Neural crest cell (in vitro differentiated cells): ENCODE data around the gene CTPS1. TPM values are rescaled to one million over a fixed set of nuclear protein-coding genes. Genes with fewer than 3 reads are reported as not detected.

Experiments used
- DNase-seq: peaks from one replicate; pipeline ENCODE4 v3.0.0; 2021; ENCODE audit warnings: low read depth, mixed read lengths, low spot score
- H3K27ac Mint-ChIP-seq: one replicate; pipeline ENCODE4 v1.8.0; 2021; ENCODE audit warnings: mild to moderate bottlenecking, mixed read lengths; ENCODE audit not compliant: unreplicated experiment
- H3K27me3 Mint-ChIP-seq: 2 replicates; pipeline ENCODE4 v1.8.0; 2021; ENCODE audit warnings: low read depth, mild to moderate bottlenecking, mixed read lengths
- H3K36me3 Mint-ChIP-seq: 2 replicates; pipeline ENCODE4 v1.8.0; 2021; ENCODE audit warnings: low read depth, mild to moderate bottlenecking, mixed read lengths
- H3K4me1 Mint-ChIP-seq: 2 replicates; pipeline ENCODE4 v1.8.0; 2021; ENCODE audit warnings: mixed read lengths
- H3K4me3 Mint-ChIP-seq: one replicate; pipeline ENCODE4 v1.8.0; 2021; ENCODE audit warnings: mild to moderate bottlenecking, mixed read lengths
- H3K9me3 Mint-ChIP-seq: 2 replicates; pipeline ENCODE4 v1.8.0; 2021; ENCODE audit warnings: mixed read lengths
- CTCF ChIP-seq: fragments of 200-600 bp; sonication (generic); conservative IDR thresholded peaks from 2 replicates; pipeline ENCODE4 v1.5.0; 2021; ENCODE audit warnings: antibody characterized with exemption, mild to moderate bottlenecking
- total RNA-seq: library from RNA; stranded (reverse); gene quantifications from 2 replicates; pipeline ENCODE4 v1.2.1, GENCODE V29; 2021

The CTPS1 gene
- total RNA-seq, 1 donor from 2014 or later, result 114 TPM

- Mint-ChIP-seq H3K4me3 (peak overlapping the region; percentile 68), H3K4me1 (peaks cover 32% of the 10 kb centered on the region), H3K27ac (peak overlapping the region; percentile 78)
Observed at GRCh38 chr1:41019353-41019745, 39.9 kb downstream of the CTPS1 start.

GRCh38 chr1:41020109-41020576 is 40.6 kb downstream of the CTPS1 start:
- TF ChIP-seq CTCF, result no peak
- no peak for DNase-seq
- peaks cover 25% of the 10 kb centered on the region for H3K27me3 Mint-ChIP-seq

More at GRCh38 chr1:41019353-41019745, 39.9 kb downstream of the CTPS1 start:
- peaks cover 22% of the 10 kb centered on the region for H3K27me3 Mint-ChIP-seq
- TF ChIP-seq CTCF, result no peak
- peaks cover 18% of the 10 kb centered on the region for H3K36me3 Mint-ChIP-seq
- no peaks in the 10 kb centered on the region for H3K9me3 Mint-ChIP-seq
- DNase-seq, result no peak

GRCh38 chr1:41020654-41021053 is 41.2 kb downstream of the CTPS1 start:
- H3K36me3 Mint-ChIP-seq, result peaks cover 14% of the 10 kb centered on the region
- no peak for DNase-seq
- peaks cover 25% of the 10 kb centered on the region for H3K27me3 Mint-ChIP-seq
- peaks cover 38% of the 10 kb centered on the region for H3K4me1 Mint-ChIP-seq
- no peak for TF ChIP-seq CTCF
- no peaks in the 10 kb centered on the region for H3K9me3 Mint-ChIP-seq
- H3K27ac Mint-ChIP-seq, result no peak overlapping the region
- no peak overlapping the region for H3K4me3 Mint-ChIP-seq

More at GRCh38 chr1:41020109-41020576, 40.6 kb downstream of the CTPS1 start:
- peaks cover 35% of the 10 kb centered on the region for H3K4me1 Mint-ChIP-seq
- no peak overlapping the region for H3K27ac Mint-ChIP-seq
- peaks cover 14% of the 10 kb centered on the region for H3K36me3 Mint-ChIP-seq
- H3K9me3 Mint-ChIP-seq, result no peaks in the 10 kb centered on the region
- H3K4me3 Mint-ChIP-seq, result peak overlapping the region; percentile 68

- H3K27ac Mint-ChIP-seq, result no peak within 1 kb of the TSS
- DNase-seq, result no peak
- no peak for TF ChIP-seq CTCF
- peaks cover 28% of the 10 kb centered on the region for H3K27me3 Mint-ChIP-seq
- H3K4me1 Mint-ChIP-seq, result peaks cover 38% of the 10 kb centered on the region
- peaks cover 15% of the 10 kb centered on the region for H3K36me3 Mint-ChIP-seq
- peak within 1 kb of the TSS; percentile 71 for H3K4me3 Mint-ChIP-seq
- no peaks in the 10 kb centered on the region for H3K9me3 Mint-ChIP-seq
Observed at GRCh38 chr1:41021526-41022308, 42.2 kb downstream of the CTPS1 start, which contains the start of gene SLFNL1. TSS of gene SLFNL1 (minus strand) at chr1:41021725. CDS start at chr1:41020660, 1,065 bp downstream.

GRCh38 chr1:41022424-41022823 is 42.9 kb downstream of the CTPS1 start:
- H3K4me1 Mint-ChIP-seq, result peaks cover 38% of the 10 kb centered on the region
- peaks cover 28% of the 10 kb centered on the region for H3K27me3 Mint-ChIP-seq
- peaks cover 15% of the 10 kb centered on the region for H3K36me3 Mint-ChIP-seq
- H3K9me3 Mint-ChIP-seq, result no peaks in the 10 kb centered on the region
- no peak overlapping the region for H3K27ac Mint-ChIP-seq
- TF ChIP-seq CTCF, result no peak
- peak overlapping the region; percentile 71 for H3K4me3 Mint-ChIP-seq
- DNase-seq, result no peak
